GM12878 (cell line): ENCODE data around the gene OLIG2. TPM values are rescaled to one million over a fixed set of nuclear protein-coding genes. Genes with fewer than 3 reads are reported as not detected.

Experiments
- ATAC-seq: fragments of 200-7000 bp; cut with Tn5 transposase; 3 replicates; pipeline ENCODE4 v1.9.1; 2020; ENCODE audit warnings: mild to moderate bottlenecking, moderate library complexity
- BruUV-seq: library from RNA; stranded (reverse); fragments of 400-500 nt; replicated peaks from 2 replicates; lab custom pipeline; 2021; lab: Mats Ljungman, UMichigan
- CTCF ChIA-PET: fragments of 300-600 bp; sonication (Branson Sonifier 250); formaldehyde crosslinking; extraction: SDS; loops from one replicate; lab custom pipeline; 2021; ENCODE audit warnings: inconsistent platforms; lab: Yijun Ruan, JAX
- POLR2A ChIA-PET: fragments of 350-600 bp; formaldehyde crosslinking; extraction: SDS; loops from one replicate; lab custom pipeline; 2021; ENCODE audit warnings: inconsistent platforms; lab: Charles Lee
- RAD21 ChIA-PET: fragments of 300-600 bp; sonication (Branson Sonifier 250); formaldehyde crosslinking; loops from one replicate; lab custom pipeline; 2023; ENCODE audit warnings: antibody characterized with exemption; ENCODE audit not compliant: unreplicated experiment; lab: Charles Lee
- SMC1A ChIA-PET: fragments of 300-600 bp; sonication (Branson Sonifier 250); formaldehyde crosslinking; loops from one replicate; lab custom pipeline; 2023; ENCODE audit not compliant: unreplicated experiment, uncharacterized antibody; lab: Charles Lee
- DNase-seq: peaks from one replicate; pipeline ENCODE4 v3.0.0-alpha.2; 2011; ENCODE audit warnings: low read depth, low spot score
- FAIRE-seq: peaks from 3 replicates; lab custom pipeline; 2011; peaks lifted over from hg19 to GRCh38; lab: Jason Lieb, UNC
- H2AFZ ChIP-seq: 2 replicates; pipeline ENCODE4 v1.6.0; 2011; ENCODE audit warnings: low read depth, low read length, control low read depth; ENCODE audit not compliant: control insufficient read depth
- H3K27ac ChIP-seq: 2 replicates; pipeline ENCODE4 v1.5.1; 2011; ENCODE audit warnings: control low read depth; ENCODE audit not compliant: control insufficient read depth, insufficient read depth
- H3K27me3 ChIP-seq, 2 experiments: replicated peaks in 1 of 2; 2 replicates each; pipeline versions ENCODE4 v1.6.0 to v1.6.1; 2011; ENCODE audit warnings: low read length in 1 of 2; ENCODE audit not compliant: control insufficient read depth in 2 of 2, insufficient read depth in 2 of 2
- H3K36me3 ChIP-seq, 2 experiments: 2 replicates each; pipeline ENCODE4 v1.5.1; 2011; ENCODE audit warnings: low read length in 1 of 2; ENCODE audit not compliant: control insufficient read depth in 2 of 2, insufficient read depth in 2 of 2
- H3K4me1 ChIP-seq: 2 replicates; pipeline ENCODE4 v1.6.1; 2011; ENCODE audit warnings: mild to moderate bottlenecking, low read length, moderate library complexity, mixed read lengths; ENCODE audit not compliant: control insufficient read depth, insufficient read depth
- H3K4me2 ChIP-seq: 2 replicates; pipeline ENCODE4 v1.6.0; 2011; ENCODE audit warnings: control low read depth; ENCODE audit not compliant: control insufficient read depth, insufficient read depth
- H3K4me3 ChIP-seq: fragments of 200-600 bp; sonication (generic); 2 replicates; pipeline ENCODE4 v1.5.1; 2016
- H3K79me2 ChIP-seq: 2 replicates; pipeline ENCODE4 v1.6.0; 2011; ENCODE audit warnings: low read length; ENCODE audit not compliant: control insufficient read depth, insufficient read depth
- H3K9ac ChIP-seq: 2 replicates; pipeline ENCODE4 v1.8.0; 2011; ENCODE audit warnings: low read length, control low read depth, mixed read lengths; ENCODE audit not compliant: control insufficient read depth, insufficient read depth
- H3K9me3 ChIP-seq: replicated peaks from 3 replicates; pipeline ENCODE4 v1.5.1; 2011; ENCODE audit warnings: mild to moderate bottlenecking, low read length; ENCODE audit not compliant: control insufficient read depth, insufficient read depth
- H4K20me1 ChIP-seq: 2 replicates; pipeline ENCODE4 v1.6.0; 2011; ENCODE audit not compliant: control insufficient read depth, insufficient read depth
- BCL11A ChIP-seq: IDR thresholded peaks from 2 replicates; pipeline ENCODE4 v1.6.1; 2011; ENCODE audit warnings: low read depth, low read length
- HDAC2 ChIP-seq: fragments of 200-600 bp; sonication (generic); IDR thresholded peaks from 2 replicates; pipeline ENCODE4 v1.6.1; 2017
- MTA3 ChIP-seq: IDR thresholded peaks from 2 replicates; pipeline ENCODE4 v1.6.1; 2012; ENCODE audit warnings: low read length, inconsistent platforms, borderline replicate concordance
- NR2F1 ChIP-seq: fragments of 450-650 bp; conservative IDR thresholded peaks from 2 replicates; pipeline ENCODE4 v1.6.1; 2017; ENCODE audit warnings: mild to moderate bottlenecking
- SIX5 ChIP-seq: IDR thresholded peaks from 2 replicates; pipeline ENCODE4 v1.6.1; 2011; ENCODE audit warnings: mild to moderate bottlenecking, low read depth, low read length, moderate library complexity; ENCODE audit not compliant: severe bottlenecking
- WRNIP1 ChIP-seq: IDR thresholded peaks from 2 replicates; pipeline ENCODE4 v1.6.1; 2011; ENCODE audit warnings: low read depth, low read length, improper control_type of control experiment, borderline replicate concordance
- ZNF207 ChIP-seq: fragments of 450-650 bp; IDR thresholded peaks from 2 replicates; pipeline ENCODE4 v1.6.1; 2014; ENCODE audit warnings: antibody characterized with exemption, mild to moderate bottlenecking, borderline replicate concordance
- ZNF217 ChIP-seq: fragments of 450-650 bp; IDR thresholded peaks from 2 replicates; pipeline ENCODE4 v1.6.1; 2017; ENCODE audit warnings: antibody characterized with exemption, mild to moderate bottlenecking
- WGBS: methylation state at CpG from one replicate; pipeline ENCODE4 v1.1.6; 2016; ENCODE audit warnings: low lambda C conversion rate; ENCODE audit not compliant: insufficient replicate concordance, insufficient coverage; ENCODE audit errors: missing lambda C conversion rate; 5-methylcytosine and 5-hydroxymethylcytosine counted together
- in situ Hi-C: fragments of 300-500 bp; cut with MboI; formaldehyde crosslinking; loops from 9 replicates; pipeline ENCODE4 v1.14.3; 2018; ENCODE audit warnings: mixed read lengths
- intact Hi-C: fragments of 100-400 bp; cut with micrococcal nuclease; formaldehyde crosslinking; loops from one replicate; pipeline ENCODE4 v1.14.2; 2022; ENCODE audit not compliant: unreplicated experiment
- polyA plus RNA-seq, 11 experiments: library from polyadenylated mRNA; depleted of rRNA in 4 of 11; unstranded in 6 of 11; stranded (reverse) in 5 of 11; fragments of >200 nt; fragmentation: Nextera tagmentation in 4 of 11; fragmentation: Illumina TruSeq in 1 of 11; extraction: Ambion mirVana in 4 of 11; extraction: Trizol in 1 of 11; gene quantifications; 1 replicate in 1 of 11; 2 replicates in 10 of 11; pipeline versions ENCODE4 v1.2.1 to v1.2.3, GENCODE V29; 2011 to 2016; ENCODE audit warnings: inconsistent platforms in 2 of 11, missing spikeins in 2 of 11, low read depth in 1 of 11
- total RNA-seq, 4 experiments: library from RNA; depleted of rRNA in 3 of 4; stranded (reverse); fragments of >200 nt in 3 of 4; fragmentation: Illumina TruSeq in 1 of 4; extraction: Trizol in 1 of 4; gene quantifications; 2 replicates each; pipeline versions ENCODE4 v1.2.1 to v1.2.3, GENCODE V29; 2013 to 2021
- TF ChIP-seq, protein P1 (sequence below): IDR thresholded peaks from 2 replicates; pipeline ENCODE4 v1.6.1; 2012; ENCODE audit warnings: mild to moderate bottlenecking, low read depth, low read length
- TF ChIP-seq, protein P2 (sequence below): fragments of 450-650 bp; IDR thresholded peaks from 2 replicates; pipeline ENCODE4 v1.6.1; 2018; ENCODE audit warnings: mild to moderate bottlenecking, low read depth, moderate library complexity; ENCODE audit not compliant: partially characterized antibody

The OLIG2 gene
- total and polyA plus RNA-seq, 10 of the 15 experiments (the other 5 are each of a cell fraction or from before 2014, with no cell fraction given): not detected

DNA sequence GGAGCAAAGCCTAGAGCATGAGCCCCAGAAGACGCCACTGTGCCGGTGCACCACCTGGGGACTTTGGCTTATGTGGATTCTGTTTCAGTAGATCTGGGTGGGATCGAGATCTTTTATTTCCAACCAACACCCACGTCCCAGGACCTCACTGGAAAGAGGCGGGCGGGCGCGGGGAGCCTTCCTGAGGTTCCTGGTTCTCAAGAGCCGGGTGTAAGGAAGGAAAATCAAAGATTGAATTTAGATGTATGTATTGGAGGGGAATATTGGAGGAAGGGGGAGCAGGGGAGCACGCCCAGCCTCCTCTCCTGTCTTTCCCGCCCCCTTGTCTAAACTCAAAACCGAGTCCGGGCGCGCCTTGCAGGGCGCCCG, 6.2 kb upstream of the OLIG2 start:
- ChIA-PET RAD21 (no interaction called here), CTCF (no interaction called here), POLR2A (no interaction called here), SMC1A (no interaction called here)
- Histone ChIP-seq H3K4me3 (no peak overlapping the region), H3K79me2 (no peaks in the 10 kb centered on the region), H2AFZ (no peak overlapping the region), H3K36me3 (no peaks in the 10 kb centered on the region), H3K27ac (no peak overlapping the region), H3K4me2 (no peak overlapping the region), H4K20me1 (no peaks in the 10 kb centered on the region), H3K9me3 (no peaks in the 10 kb centered on the region), H3K27me3 (peaks cover 18 to 20% of the 10 kb centered on the region in 2 experiments), H3K4me1 (no peaks in the 10 kb centered on the region), H3K9ac (no peak overlapping the region)
- intact Hi-C loops (no loop called here), in situ Hi-C loops (no loop called here)
- no peak for ATAC-seq
- no TSS peak for BruUV-seq
- 17% methylated on average over 17 of the region's 17 CpGs for WGBS
- no peak for TF ChIP-seq HDAC2
- DNase-seq: no peak
- no peak for FAIRE-seq

DNA sequence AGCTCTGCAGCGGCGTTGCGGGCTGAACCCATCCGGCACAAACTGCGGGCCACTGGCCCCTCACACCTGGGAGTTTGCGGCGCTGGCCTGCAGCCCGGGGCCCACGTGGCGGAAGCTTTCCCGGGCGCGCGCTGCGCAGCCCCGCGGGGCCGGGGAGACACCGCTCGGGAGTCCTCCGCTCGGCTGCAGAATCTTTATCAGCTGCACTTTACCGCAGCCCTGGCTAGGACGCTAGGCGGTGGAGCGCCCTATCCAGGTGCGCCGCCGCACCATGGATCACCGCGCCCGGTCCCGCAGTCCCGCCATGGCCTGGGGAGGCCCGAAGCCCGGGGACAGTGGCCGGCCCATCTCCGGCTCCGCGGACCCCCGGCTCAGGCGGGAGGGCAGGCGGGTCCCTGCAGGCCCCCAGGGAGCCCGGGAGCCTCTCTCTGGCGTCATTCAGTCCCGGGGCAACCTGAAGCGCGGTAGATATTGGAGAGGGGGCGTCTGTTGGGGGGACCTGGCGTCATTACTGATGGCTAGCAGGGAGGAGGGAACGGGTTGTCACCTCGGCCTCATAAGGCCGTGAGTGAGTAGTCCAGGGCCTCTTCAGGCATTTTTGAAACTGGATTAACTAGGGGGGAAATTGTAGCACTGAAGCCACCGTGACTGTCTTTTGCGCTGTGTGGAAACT, 5.7 kb upstream of the OLIG2 start:
- ATAC-seq: no peak
- H3K4me1 ChIP-seq: no peaks in the 10 kb centered on the region
- H3K27ac ChIP-seq: no peak overlapping the region
- ChIA-PET RAD21 (no interaction called here), SMC1A (no interaction called here), POLR2A (no interaction called here), CTCF (no interaction called here)
- no peak overlapping the region for H3K4me3 ChIP-seq
- 29% methylated on average over 51 of the region's 55 CpGs for WGBS
- no peak for DNase-seq
- H4K20me1 ChIP-seq: no peaks in the 10 kb centered on the region
- no TSS peak for BruUV-seq
- H3K9ac ChIP-seq: no peak overlapping the region
- intact Hi-C loops: no loop called here
- no peaks in the 10 kb centered on the region for H3K9me3 ChIP-seq
- H3K4me2 ChIP-seq: no peak overlapping the region
- no peak overlapping the region for H2AFZ ChIP-seq
- TF ChIP-seq NR2F1: no peak
- no peak for TF ChIP-seq BCL11A
- TF ChIP-seq, protein P1, sequence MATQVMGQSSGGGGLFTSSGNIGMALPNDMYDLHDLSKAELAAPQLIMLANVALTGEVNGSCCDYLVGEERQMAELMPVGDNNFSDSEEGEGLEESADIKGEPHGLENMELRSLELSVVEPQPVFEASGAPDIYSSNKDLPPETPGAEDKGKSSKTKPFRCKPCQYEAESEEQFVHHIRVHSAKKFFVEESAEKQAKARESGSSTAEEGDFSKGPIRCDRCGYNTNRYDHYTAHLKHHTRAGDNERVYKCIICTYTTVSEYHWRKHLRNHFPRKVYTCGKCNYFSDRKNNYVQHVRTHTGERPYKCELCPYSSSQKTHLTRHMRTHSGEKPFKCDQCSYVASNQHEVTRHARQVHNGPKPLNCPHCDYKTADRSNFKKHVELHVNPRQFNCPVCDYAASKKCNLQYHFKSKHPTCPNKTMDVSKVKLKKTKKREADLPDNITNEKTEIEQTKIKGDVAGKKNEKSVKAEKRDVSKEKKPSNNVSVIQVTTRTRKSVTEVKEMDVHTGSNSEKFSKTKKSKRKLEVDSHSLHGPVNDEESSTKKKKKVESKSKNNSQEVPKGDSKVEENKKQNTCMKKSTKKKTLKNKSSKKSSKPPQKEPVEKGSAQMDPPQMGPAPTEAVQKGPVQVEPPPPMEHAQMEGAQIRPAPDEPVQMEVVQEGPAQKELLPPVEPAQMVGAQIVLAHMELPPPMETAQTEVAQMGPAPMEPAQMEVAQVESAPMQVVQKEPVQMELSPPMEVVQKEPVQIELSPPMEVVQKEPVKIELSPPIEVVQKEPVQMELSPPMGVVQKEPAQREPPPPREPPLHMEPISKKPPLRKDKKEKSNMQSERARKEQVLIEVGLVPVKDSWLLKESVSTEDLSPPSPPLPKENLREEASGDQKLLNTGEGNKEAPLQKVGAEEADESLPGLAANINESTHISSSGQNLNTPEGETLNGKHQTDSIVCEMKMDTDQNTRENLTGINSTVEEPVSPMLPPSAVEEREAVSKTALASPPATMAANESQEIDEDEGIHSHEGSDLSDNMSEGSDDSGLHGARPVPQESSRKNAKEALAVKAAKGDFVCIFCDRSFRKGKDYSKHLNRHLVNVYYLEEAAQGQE: no peak
- no peak for TF ChIP-seq WRNIP1
- TF ChIP-seq, protein P2, sequence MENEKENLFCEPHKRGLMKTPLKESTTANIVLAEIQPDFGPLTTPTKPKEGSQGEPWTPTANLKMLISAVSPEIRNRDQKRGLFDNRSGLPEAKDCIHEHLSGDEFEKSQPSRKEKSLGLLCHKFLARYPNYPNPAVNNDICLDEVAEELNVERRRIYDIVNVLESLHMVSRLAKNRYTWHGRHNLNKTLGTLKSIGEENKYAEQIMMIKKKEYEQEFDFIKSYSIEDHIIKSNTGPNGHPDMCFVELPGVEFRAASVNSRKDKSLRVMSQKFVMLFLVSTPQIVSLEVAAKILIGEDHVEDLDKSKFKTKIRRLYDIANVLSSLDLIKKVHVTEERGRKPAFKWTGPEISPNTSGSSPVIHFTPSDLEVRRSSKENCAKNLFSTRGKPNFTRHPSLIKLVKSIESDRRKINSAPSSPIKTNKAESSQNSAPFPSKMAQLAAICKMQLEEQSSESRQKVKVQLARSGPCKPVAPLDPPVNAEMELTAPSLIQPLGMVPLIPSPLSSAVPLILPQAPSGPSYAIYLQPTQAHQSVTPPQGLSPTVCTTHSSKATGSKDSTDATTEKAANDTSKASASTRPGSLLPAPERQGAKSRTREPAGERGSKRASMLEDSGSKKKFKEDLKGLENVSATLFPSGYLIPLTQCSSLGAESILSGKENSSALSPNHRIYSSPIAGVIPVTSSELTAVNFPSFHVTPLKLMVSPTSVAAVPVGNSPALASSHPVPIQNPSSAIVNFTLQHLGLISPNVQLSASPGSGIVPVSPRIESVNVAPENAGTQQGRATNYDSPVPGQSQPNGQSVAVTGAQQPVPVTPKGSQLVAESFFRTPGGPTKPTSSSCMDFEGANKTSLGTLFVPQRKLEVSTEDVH: no peak
- no peak for TF ChIP-seq ZNF217
- TF ChIP-seq SIX5: no peak
- no peak for TF ChIP-seq ZNF207
- no peak for TF ChIP-seq MTA3
- no peaks in the 10 kb centered on the region for H3K79me2 ChIP-seq
- in situ Hi-C loops: no loop called here
- peaks cover 21 to 23% of the 10 kb centered on the region in 2 experiments for H3K27me3 ChIP-seq
- no peaks in the 10 kb centered on the region for H3K36me3 ChIP-seq
- no peak for FAIRE-seq
